Tibial artery (tissue), 4 donors: ENCODE data around the gene RTKN.
A peak's percentile ranks its signal among the peaks of the same experiment; 100 is the strongest.

Source experiments
- DNase-seq, 2 donors: peaks; one replicate each; pipeline ENCODE4 v3.0.0-alpha.2; 2019
- H3K27ac ChIP-seq, 2 donors: fragments of 200-600 bp; sonication (generic) in 1 of 2; 1 replicate in 1 of 2; 2 replicates in 1 of 2; pipeline ENCODE4 v1.5.1; 2018 to 2019; ENCODE audit warnings: mild to moderate bottlenecking in 1 of 2
- H3K27me3 ChIP-seq, 2 donors: fragments of 200-600 bp; sonication (generic) in 1 of 2; one replicate each; pipeline versions ENCODE4 v1.5.1 to v1.6.0; 2016 to 2019
- H3K36me3 ChIP-seq, 3 donors: fragments of 200-600 bp; sonication (generic) in 2 of 3; one replicate each; pipeline ENCODE4 v1.5.1; 2016 to 2019; ENCODE audit warnings: mild to moderate bottlenecking in 2 of 3
- H3K4me1 ChIP-seq, 4 donors: fragments of 200-600 bp; sonication (generic) in 2 of 4; 1 replicate in 3 of 4; 2 replicates in 1 of 4; pipeline ENCODE4 v1.5.1; 2016 to 2019
- H3K4me3 ChIP-seq, 2 donors: fragments of 200-600 bp; sonication (generic) in 1 of 2; 1 replicate in 1 of 2; 2 replicates in 1 of 2; pipeline ENCODE4 v1.5.1; 2018 to 2019; ENCODE audit warnings: mild to moderate bottlenecking in 2 of 2
- H3K9me3 ChIP-seq, 3 donors: fragments of 200-600 bp; sonication (generic) in 1 of 3; one replicate each; pipeline ENCODE4 v1.5.1; 2016 to 2019
- intact Hi-C: fragments of 100-400 bp; cut with DNase I; formaldehyde crosslinking; loops from one replicate; pipeline ENCODE4 v1.15.0; 2023; ENCODE audit warnings: low total_unique reads
- TF ChIP-seq, protein P1 (sequence below), 2 experiments: fragments of 200-600 bp in 1 of 2; fragments of 450-650 bp in 1 of 2; IDR thresholded peaks; one replicate each; pipeline ENCODE4 v1.5.1; 2017 to 2019; ENCODE audit warnings: antibody characterized with exemption in 2 of 2, mild to moderate bottlenecking in 1 of 2, moderate library complexity in 1 of 2

Gene RTKN

DNA sequence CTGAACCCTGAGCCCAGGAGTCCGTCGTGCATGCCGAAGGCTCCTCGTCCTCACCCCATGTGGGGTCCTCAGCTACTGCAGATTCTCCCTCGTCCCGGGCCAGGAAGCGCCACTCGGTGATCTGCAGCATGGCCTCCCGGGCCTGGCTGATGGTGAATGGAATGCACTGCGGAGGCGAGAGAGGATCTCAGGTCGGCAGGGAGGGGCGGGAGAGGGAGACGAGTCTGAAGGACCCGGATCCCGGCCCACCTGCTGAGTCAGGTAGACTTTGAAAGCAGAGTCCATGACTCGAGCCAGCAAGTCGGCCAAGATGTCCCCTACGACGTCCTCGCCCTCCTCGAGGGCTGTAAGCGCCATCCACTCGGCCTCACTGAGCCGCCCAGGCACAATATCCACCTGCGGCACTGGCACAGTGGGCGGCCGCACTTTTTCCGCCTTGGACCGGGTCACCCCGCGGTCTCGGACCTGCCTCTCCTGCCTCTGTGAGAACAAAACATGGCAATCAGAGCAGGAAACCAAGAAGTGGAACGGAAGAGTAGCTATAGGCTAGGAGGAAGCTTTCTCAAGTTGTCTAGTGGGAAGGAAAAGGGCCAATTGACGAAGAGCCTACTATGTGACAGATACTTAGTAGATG is 25.9 kb downstream of the RTKN start:
- H3K36me3 ChIP-seq, result no peaks in the 10 kb centered on the region
- peak overlapping the region; percentile 50 to 65 for H3K4me3 ChIP-seq
- H3K27ac ChIP-seq, result peak overlapping the region in 1 of 2 donors; percentile 58
- intact Hi-C loops, result no loop called here
- H3K9me3 ChIP-seq, result no peaks in the 10 kb centered on the region
- no peaks in the 10 kb centered on the region for H3K27me3 ChIP-seq
- TF ChIP-seq, protein P1, sequence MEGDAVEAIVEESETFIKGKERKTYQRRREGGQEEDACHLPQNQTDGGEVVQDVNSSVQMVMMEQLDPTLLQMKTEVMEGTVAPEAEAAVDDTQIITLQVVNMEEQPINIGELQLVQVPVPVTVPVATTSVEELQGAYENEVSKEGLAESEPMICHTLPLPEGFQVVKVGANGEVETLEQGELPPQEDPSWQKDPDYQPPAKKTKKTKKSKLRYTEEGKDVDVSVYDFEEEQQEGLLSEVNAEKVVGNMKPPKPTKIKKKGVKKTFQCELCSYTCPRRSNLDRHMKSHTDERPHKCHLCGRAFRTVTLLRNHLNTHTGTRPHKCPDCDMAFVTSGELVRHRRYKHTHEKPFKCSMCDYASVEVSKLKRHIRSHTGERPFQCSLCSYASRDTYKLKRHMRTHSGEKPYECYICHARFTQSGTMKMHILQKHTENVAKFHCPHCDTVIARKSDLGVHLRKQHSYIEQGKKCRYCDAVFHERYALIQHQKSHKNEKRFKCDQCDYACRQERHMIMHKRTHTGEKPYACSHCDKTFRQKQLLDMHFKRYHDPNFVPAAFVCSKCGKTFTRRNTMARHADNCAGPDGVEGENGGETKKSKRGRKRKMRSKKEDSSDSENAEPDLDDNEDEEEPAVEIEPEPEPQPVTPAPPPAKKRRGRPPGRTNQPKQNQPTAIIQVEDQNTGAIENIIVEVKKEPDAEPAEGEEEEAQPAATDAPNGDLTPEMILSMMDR (IDR thresholded peaks at IDR 0.05), result no peak
- H3K4me1 ChIP-seq, result peaks cover 0 to 35% (median 20%) of the 10 kb centered on the region in 4 donors
- DNase-seq, result no peak

DNA sequence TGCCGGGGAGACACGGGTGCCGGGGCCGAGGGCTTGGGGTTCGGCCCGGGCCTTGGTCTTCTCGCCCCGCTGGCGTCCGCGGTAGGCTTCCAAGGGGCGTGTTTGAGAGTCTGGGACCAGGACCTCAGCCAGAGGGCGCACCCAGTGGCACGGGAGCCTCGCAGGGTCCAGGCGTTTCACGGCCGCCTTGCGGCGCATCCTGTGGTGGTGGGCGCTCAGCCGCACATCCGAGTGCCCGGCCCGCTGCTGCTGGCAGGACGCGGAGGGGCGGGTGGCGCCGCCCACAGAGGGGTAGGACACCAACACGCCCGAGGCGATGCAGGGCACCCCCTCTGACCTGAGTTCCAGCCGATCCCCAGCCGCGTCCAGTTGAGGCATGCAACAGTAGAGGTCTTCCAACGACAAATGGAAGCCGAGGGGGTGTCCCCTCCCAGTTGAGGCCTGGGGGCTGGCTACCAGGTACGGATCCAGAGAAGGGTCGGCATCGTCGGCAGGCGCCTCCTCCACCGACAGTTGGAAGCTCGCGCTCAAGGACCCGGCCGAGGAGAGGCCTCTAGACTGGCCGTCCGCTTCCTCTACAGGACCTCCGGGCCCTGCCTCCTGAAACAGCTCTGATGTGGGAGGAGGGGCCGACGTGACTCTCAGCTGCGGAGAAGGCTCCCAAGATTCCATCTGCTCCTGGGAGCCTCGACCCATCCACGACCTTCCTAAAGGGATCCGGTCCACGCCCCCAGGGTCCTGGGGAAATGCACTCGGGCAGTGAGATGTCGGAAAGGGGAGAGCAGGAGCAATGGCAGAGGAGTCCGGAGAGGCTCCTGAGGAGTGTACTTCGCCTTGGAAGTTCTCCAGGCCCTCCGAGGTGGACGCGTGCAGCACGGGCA is 26.6 kb downstream of the RTKN start:
- intact Hi-C loops, result no loop called here
- Histone ChIP-seq H3K4me1 (peaks cover 0 to 35% (median 20%) of the 10 kb centered on the region in 4 donors), H3K27ac (peak overlapping the region; percentile 58), H3K9me3 (no peaks in the 10 kb centered on the region), H3K36me3 (no peaks in the 10 kb centered on the region), H3K4me3 (peak overlapping the region; percentile 50 to 65), H3K27me3 (no peaks in the 10 kb centered on the region)
- TF ChIP-seq, protein P1 (IDR thresholded peaks at IDR 0.05), result peak in 1 of 2 experiments; percentile 15
- peak; percentile 58 to 77 for DNase-seq

DNA sequence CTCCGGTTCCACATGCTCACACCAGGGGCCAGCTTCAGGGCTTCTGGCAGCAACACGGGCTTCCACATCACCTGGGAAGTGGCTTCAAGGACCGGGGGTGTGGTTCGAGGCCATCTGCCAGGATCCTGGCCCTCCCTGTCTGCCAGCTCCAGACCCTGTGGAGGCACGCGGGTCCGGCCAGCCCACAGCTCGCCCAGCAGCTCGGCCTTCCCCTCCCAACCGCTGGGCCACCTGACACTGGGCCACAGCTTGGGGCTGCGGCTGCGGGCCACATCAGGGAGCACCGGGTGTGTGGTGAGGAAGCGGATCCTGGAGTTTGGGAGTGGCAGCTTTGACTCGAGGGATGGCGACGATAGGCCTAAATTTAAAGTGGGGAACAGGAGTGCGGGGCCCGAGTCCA is 27.3 kb downstream of the RTKN start:
- H3K27me3 ChIP-seq, result no peaks in the 10 kb centered on the region
- intact Hi-C loops, result no loop called here
- no peak for DNase-seq
- H3K27ac ChIP-seq, result peak overlapping the region; percentile 58
- TF ChIP-seq, protein P1 (IDR thresholded peaks at IDR 0.05), result no peak
- H3K4me3 ChIP-seq, result peak overlapping the region; percentile 50 to 65
- H3K36me3 ChIP-seq, result no peaks in the 10 kb centered on the region
- no peaks in the 10 kb centered on the region for H3K9me3 ChIP-seq
- H3K4me1 ChIP-seq, result peaks cover 0 to 35% (median 20%) of the 10 kb centered on the region in 4 donors

DNA sequence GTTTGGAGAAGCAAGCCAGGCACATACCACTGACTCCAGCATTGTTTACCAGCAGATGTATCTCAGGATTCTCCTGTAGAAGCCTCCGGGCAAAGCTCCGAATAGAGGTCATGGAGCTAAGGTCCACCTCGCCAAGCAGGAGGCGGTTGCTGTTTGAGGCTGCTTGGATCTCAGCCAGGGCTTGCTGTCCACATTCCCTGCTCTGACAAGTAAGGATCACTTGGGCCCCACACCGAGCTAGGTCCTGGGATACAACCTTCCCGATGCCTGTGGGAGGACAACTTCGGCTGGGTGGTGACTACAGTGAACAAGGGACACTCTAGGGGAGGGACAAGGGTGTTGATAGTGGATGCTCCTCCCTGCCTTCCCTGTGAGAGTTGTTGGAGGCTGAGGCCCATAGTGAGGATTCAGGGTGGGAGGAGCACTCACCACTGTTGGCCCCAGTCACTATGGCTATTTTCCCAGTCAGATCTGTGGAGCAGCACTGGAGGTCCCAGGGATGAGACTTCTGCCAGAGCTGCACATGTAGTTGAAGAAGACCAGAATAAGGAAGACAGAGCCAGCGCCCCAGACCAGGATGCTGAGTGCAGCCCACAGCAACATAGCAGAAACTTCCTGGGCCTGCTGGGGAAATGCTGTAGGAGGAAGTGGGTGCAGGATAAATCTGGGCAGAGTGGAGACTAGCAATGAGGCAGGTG is 28.6 kb downstream of the RTKN start:
- Histone ChIP-seq H3K36me3 (no peaks in the 10 kb centered on the region), H3K27ac (no peak overlapping the region), H3K4me3 (no peak overlapping the region), H3K9me3 (no peaks in the 10 kb centered on the region), H3K4me1 (peaks cover 0 to 24% (median 12%) of the 10 kb centered on the region in 4 donors), H3K27me3 (no peaks in the 10 kb centered on the region)
- no peak for DNase-seq
- intact Hi-C loops, result no loop called here
- TF ChIP-seq, protein P1 (IDR thresholded peaks at IDR 0.05), result no peak

DNA sequence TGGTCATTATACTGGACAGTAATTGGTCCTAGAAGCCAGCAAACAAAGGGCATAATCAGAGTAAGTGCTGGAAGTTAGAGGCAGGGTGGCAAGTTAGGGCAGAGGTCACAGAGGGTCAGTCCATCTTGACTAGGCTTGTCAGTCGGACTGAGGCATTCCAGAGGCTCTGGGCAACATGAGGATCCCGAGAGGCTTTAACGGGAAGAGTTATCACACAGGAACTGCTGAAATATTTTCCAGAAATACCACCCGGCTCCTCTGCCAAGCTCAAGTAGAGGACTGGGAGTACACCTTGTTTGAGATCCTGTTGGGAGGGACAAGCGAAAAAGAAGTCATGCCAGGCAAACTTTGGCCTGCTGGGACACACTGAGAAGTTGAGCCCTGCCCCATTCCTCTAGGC is 34.1 kb downstream of the RTKN start:
- TF ChIP-seq, protein P1 (IDR thresholded peaks at IDR 0.05), result no peak
- intact Hi-C loops, result no loop called here
- Histone ChIP-seq H3K9me3 (no peaks in the 10 kb centered on the region), H3K27ac (no peak overlapping the region), H3K27me3 (no peaks in the 10 kb centered on the region), H3K4me3 (no peak overlapping the region), H3K36me3 (no peaks in the 10 kb centered on the region), H3K4me1 (no peaks in the 10 kb centered on the region)
- no peak for DNase-seq
